ENCODE measurements around the gene TEC. TPM values are rescaled to one million over a fixed set of nuclear protein-coding genes. Genes with fewer than 3 reads are reported as not detected.

TEC gene
- total and polyA plus RNA-seq, 9 of the 15 experiments (the other 6 are each of a cell fraction or from before 2014, with no cell fraction given): 5.3 to 14.7 (median 8.8) TPM

DNA sequence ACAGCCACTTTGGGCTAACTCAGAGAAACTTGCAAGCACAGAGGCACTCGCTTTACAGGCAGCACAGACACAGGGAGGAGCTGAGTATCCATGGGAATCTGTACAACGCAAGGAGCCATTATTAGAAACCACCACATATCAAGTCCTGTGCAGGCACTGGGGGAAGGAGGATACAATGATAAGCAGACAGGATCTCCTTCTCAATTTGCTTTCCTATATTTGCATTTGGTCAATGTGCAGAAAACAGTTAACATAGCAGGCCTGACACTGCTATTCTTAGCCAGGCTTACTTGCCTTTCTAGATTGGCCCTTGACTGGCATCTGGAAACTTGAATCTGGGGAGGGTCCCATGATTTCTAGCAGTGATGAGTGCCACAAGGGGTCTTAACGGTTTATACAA is 65.8 kb downstream of the TEC start (continued):
- TF ChIP-seq GABPB2 (CRISPR knock-in tag; conservative IDR thresholded peaks at IDR 0.05): no peak
- no peak for TF ChIP-seq CBX2 (IDR thresholded peaks at IDR 0.05; ENCODE audit: insufficient read depth, low read length, poor library complexity, severe bottlenecking)
- peak; percentile 99 for TF ChIP-seq CBFA2T2 (conservative IDR thresholded peaks at IDR 0.05)
- no peak for TF ChIP-seq HNRNPL (IDR thresholded peaks at IDR 0.05; ENCODE audit: low read depth, low read length)
- TF ChIP-seq, protein P1, sequence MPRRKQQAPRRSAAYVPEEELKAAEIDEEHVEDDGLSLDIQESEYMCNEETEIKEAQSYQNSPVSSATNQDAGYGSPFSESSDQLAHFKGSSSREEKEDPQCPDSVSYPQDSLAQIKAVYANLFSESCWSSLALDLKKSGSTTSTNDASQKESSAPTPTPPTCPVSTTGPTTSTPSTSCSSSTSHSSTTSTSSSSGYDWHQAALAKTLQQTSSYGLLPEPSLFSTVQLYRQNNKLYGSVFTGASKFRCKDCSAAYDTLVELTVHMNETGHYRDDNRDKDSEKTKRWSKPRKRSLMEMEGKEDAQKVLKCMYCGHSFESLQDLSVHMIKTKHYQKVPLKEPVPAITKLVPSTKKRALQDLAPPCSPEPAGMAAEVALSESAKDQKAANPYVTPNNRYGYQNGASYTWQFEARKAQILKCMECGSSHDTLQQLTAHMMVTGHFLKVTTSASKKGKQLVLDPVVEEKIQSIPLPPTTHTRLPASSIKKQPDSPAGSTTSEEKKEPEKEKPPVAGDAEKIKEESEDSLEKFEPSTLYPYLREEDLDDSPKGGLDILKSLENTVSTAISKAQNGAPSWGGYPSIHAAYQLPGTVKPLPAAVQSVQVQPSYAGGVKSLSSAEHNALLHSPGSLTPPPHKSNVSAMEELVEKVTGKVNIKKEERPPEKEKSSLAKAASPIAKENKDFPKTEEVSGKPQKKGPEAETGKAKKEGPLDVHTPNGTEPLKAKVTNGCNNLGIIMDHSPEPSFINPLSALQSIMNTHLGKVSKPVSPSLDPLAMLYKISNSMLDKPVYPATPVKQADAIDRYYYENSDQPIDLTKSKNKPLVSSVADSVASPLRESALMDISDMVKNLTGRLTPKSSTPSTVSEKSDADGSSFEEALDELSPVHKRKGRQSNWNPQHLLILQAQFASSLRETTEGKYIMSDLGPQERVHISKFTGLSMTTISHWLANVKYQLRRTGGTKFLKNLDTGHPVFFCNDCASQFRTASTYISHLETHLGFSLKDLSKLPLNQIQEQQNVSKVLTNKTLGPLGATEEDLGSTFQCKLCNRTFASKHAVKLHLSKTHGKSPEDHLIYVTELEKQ (CRISPR knock-in tag; IDR thresholded peaks at IDR 0.05): no peak
- peak; percentile 84 for TF ChIP-seq ZNF311 (CRISPR knock-in tag; IDR thresholded peaks at IDR 0.05)
- TF ChIP-seq, protein P2, sequence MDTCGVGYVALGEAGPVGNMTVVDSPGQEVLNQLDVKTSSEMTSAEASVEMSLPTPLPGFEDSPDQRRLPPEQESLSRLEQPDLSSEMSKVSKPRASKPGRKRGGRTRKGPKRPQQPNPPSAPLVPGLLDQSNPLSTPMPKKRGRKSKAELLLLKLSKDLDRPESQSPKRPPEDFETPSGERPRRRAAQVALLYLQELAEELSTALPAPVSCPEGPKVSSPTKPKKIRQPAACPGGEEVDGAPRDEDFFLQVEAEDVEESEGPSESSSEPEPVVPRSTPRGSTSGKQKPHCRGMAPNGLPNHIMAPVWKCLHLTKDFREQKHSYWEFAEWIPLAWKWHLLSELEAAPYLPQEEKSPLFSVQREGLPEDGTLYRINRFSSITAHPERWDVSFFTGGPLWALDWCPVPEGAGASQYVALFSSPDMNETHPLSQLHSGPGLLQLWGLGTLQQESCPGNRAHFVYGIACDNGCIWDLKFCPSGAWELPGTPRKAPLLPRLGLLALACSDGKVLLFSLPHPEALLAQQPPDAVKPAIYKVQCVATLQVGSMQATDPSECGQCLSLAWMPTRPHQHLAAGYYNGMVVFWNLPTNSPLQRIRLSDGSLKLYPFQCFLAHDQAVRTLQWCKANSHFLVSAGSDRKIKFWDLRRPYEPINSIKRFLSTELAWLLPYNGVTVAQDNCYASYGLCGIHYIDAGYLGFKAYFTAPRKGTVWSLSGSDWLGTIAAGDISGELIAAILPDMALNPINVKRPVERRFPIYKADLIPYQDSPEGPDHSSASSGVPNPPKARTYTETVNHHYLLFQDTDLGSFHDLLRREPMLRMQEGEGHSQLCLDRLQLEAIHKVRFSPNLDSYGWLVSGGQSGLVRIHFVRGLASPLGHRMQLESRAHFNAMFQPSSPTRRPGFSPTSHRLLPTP (IDR thresholded peaks at IDR 0.05; ENCODE audit: borderline replicate concordance, extremely low read depth, insufficient read length): no peak
- TF ChIP-seq MTF1 (CRISPR knock-in tag; IDR thresholded peaks at IDR 0.05; ENCODE audit: borderline replicate concordance): no peak
- no peak for TF ChIP-seq NCOA6 (IDR thresholded peaks at IDR 0.05)
- no peak for TF ChIP-seq ZNF23 (CRISPR knock-in tag; IDR thresholded peaks at IDR 0.05)
- TF ChIP-seq, protein P3, sequence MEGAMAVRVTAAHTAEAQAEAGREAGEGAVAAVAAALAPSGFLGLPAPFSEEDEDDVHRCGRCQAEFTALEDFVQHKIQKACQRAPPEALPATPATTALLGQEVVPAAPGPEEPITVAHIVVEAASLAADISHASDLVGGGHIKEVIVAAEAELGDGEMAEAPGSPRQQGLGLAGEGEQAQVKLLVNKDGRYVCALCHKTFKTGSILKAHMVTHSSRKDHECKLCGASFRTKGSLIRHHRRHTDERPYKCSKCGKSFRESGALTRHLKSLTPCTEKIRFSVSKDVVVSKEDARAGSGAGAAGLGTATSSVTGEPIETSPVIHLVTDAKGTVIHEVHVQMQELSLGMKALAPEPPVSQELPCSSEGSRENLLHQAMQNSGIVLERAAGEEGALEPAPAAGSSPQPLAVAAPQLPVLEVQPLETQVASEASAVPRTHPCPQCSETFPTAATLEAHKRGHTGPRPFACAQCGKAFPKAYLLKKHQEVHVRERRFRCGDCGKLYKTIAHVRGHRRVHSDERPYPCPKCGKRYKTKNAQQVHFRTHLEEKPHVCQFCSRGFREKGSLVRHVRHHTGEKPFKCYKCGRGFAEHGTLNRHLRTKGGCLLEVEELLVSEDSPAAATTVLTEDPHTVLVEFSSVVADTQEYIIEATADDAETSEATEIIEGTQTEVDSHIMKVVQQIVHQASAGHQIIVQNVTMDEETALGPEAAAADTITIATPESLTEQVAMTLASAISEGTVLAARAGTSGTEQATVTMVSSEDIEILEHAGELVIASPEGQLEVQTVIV (CRISPR knock-in tag; IDR thresholded peaks at IDR 0.05; ENCODE audit: borderline replicate concordance): no peak
- TF ChIP-seq ZNF282 (CRISPR knock-in tag; IDR thresholded peaks at IDR 0.05): no peak
- TF ChIP-seq, protein P4, sequence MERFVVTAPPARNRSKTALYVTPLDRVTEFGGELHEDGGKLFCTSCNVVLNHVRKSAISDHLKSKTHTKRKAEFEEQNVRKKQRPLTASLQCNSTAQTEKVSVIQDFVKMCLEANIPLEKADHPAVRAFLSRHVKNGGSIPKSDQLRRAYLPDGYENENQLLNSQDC (CRISPR knock-in tag; IDR thresholded peaks at IDR 0.05): no peak
- TF ChIP-seq ETS1 (conservative IDR thresholded peaks at IDR 0.05; ENCODE audit: control insufficient read depth, low read depth, low read length): peak; percentile 78; the same call in 1 of the 2 replicates
- TF ChIP-seq ZNF586 (CRISPR knock-in tag; conservative IDR thresholded peaks at IDR 0.05): no peak
- peak; percentile 100 for TF ChIP-seq TCF3 (CRISPR knock-in tag; IDR thresholded peaks at IDR 0.05)
- TF ChIP-seq ZNF197 (CRISPR knock-in tag; IDR thresholded peaks at IDR 0.05; ENCODE audit: low read depth): no peak

Measured in K562 (cell line).